HEK293T (cell line): Measurements from ENCODE around the gene SPATA6L.

ENCODE experiments used
- ARNT ChIP-seq: fragments of 450-650 bp; IDR thresholded peaks from 2 replicates; pipeline ENCODE4 v1.6.1; 2017; ENCODE audit warnings: mild to moderate bottlenecking
- BHLHE40 ChIP-seq: fragments of 450-650 bp; IDR thresholded peaks from 2 replicates; pipeline ENCODE4 v1.6.1; 2016; ENCODE audit warnings: mild to moderate bottlenecking, moderate library complexity, borderline replicate concordance
- CTBP1 ChIP-seq: fragments of 450-650 bp; IDR thresholded peaks from 2 replicates; pipeline ENCODE4 v1.6.1; 2016; ENCODE audit warnings: borderline replicate concordance
- ELF4 ChIP-seq: fragments of 450-650 bp; IDR thresholded peaks from 2 replicates; pipeline ENCODE4 v1.6.1; 2017; ENCODE audit warnings: antibody characterized with exemption
- FOXA1 ChIP-seq: fragments of 450-650 bp; IDR thresholded peaks from 2 replicates; pipeline ENCODE4 v1.6.1; 2016; ENCODE audit warnings: mild to moderate bottlenecking
- FOXK2 ChIP-seq: fragments of 450-650 bp; IDR thresholded peaks from 2 replicates; pipeline ENCODE4 v1.6.1; 2016; ENCODE audit warnings: mild to moderate bottlenecking
- FOXM1 ChIP-seq: fragments of 450-650 bp; IDR thresholded peaks from 2 replicates; pipeline ENCODE4 v1.6.1; 2017; ENCODE audit warnings: mild to moderate bottlenecking, borderline replicate concordance
- HDGF ChIP-seq: fragments of 450-650 bp; IDR thresholded peaks from 2 replicates; pipeline ENCODE4 v1.6.1; 2017; ENCODE audit warnings: antibody characterized with exemption, borderline replicate concordance
- LEF1 ChIP-seq: fragments of 450-650 bp; IDR thresholded peaks from 2 replicates; pipeline ENCODE4 v1.6.1; 2017; ENCODE audit warnings: mild to moderate bottlenecking, borderline replicate concordance
- SUZ12 ChIP-seq: fragments of 450-650 bp; IDR thresholded peaks from 2 replicates; pipeline ENCODE4 v1.6.1; 2016; ENCODE audit warnings: mild to moderate bottlenecking
- TARDBP ChIP-seq: fragments of 450-650 bp; IDR thresholded peaks from 2 replicates; pipeline ENCODE4 v1.6.1; 2016
- ZNF384 ChIP-seq: fragments of 450-650 bp; IDR thresholded peaks from 2 replicates; pipeline ENCODE4 v1.6.1; 2016

- TF ChIP-seq CTBP1: no peak
- no peak for TF ChIP-seq FOXA1
- TF ChIP-seq HDGF: no peak
- TF ChIP-seq FOXM1: no peak
- TF ChIP-seq ELF4: no peak
- no peak for TF ChIP-seq FOXK2
- no peak for TF ChIP-seq BHLHE40
- TF ChIP-seq ARNT: no peak
- TF ChIP-seq TARDBP: no peak
- TF ChIP-seq SUZ12: no peak
- no peak for TF ChIP-seq LEF1
- TF ChIP-seq ZNF384: no peak
Measured at GRCh38 chr9:4690144-4690543, 23.9 kb upstream of the SPATA6L start.
